GM21737 (cell line): ENCODE measurements around the gene PATE3.

Experiments used
- ATAC-seq: cut with Tn5 transposase; IDR thresholded peaks from one replicate; pipeline ENCODE4 v1.9.1; 2021; ENCODE audit warnings: mild to moderate bottlenecking, moderate library complexity; ENCODE audit not compliant: unreplicated experiment

PATE3 gene

DNA sequence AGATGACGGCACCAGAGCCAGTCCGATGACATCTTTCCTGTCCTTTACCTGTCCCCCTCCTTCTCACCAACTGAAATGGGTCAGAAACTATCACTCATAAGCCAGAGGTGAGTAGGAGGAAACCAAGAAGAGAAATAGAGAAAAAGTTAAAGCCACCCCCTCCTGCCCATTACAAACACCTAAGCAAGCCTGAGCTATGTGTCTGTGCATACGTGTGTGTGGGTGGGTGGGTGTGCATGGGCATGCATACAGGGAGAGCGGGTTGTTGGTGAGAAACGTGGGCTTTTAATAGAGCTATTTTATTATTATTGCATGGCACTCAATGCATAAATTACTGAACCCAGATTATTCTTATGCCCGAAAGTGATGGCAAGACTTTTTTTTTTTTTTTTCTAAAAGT is 47.8 kb downstream of the PATE3 start:
- no peak for ATAC-seq
